Hepatocyte (in vitro differentiated cells): ENCODE results near the gene STK32C. TPM values are rescaled to one million over a fixed set of nuclear protein-coding genes. Genes with fewer than 3 reads are reported as not detected.

Source experiments
- DNase-seq: peaks from one replicate; pipeline ENCODE4 v3.0.0-alpha.2; 2016; ENCODE audit warnings: low spot score
- H2AFZ ChIP-seq: fragments of 200-600 bp; sonication (generic); 2 replicates; pipeline ENCODE4 v1.6.0; 2016; ENCODE audit warnings: antibody characterized with exemption, mild to moderate bottlenecking
- H3K27ac ChIP-seq: fragments of 200-600 bp; sonication (generic); 2 replicates; pipeline ENCODE4 v1.5.1; 2016; ENCODE audit warnings: mild to moderate bottlenecking
- H3K27me3 ChIP-seq: fragments of 200-600 bp; sonication (generic); 2 replicates; pipeline ENCODE4 v1.6.1; 2016
- H3K36me3 ChIP-seq: fragments of 200-600 bp; sonication (generic); replicated peaks from 2 replicates; pipeline ENCODE4 v1.5.1; 2016; ENCODE audit warnings: low read depth; ENCODE audit not compliant: insufficient read depth
- H3K4me1 ChIP-seq: fragments of 200-600 bp; sonication (generic); 2 replicates; pipeline ENCODE4 v1.5.1; 2016; ENCODE audit warnings: mild to moderate bottlenecking, moderate library complexity; ENCODE audit not compliant: insufficient read depth
- H3K4me2 ChIP-seq: fragments of 200-600 bp; sonication (generic); 2 replicates; pipeline ENCODE4 v1.6.0; 2016
- H3K4me3 ChIP-seq: fragments of 200-600 bp; sonication (generic); 2 replicates; pipeline ENCODE4 v1.5.1; 2016; ENCODE audit warnings: mild to moderate bottlenecking
- H3K79me2 ChIP-seq: fragments of 200-600 bp; sonication (generic); 2 replicates; pipeline ENCODE4 v1.6.0; 2017; ENCODE audit warnings: mild to moderate bottlenecking
- H3K9me2 ChIP-seq: fragments of 200-600 bp; sonication (generic); replicated peaks from 2 replicates; pipeline ENCODE4 v1.6.0; 2017; ENCODE audit warnings: mild to moderate bottlenecking; ENCODE audit not compliant: insufficient read depth
- H3K9me3 ChIP-seq: fragments of 200-600 bp; sonication (generic); 2 replicates; pipeline ENCODE4 v1.5.1; 2016; ENCODE audit warnings: low read depth, mild to moderate bottlenecking
- H4K20me1 ChIP-seq: fragments of 200-600 bp; sonication (generic); 2 replicates; pipeline ENCODE4 v1.6.0; 2016; ENCODE audit warnings: mild to moderate bottlenecking; ENCODE audit not compliant: insufficient read depth, poor library complexity, severe bottlenecking
- CTCF ChIP-seq: fragments of 200-600 bp; sonication (generic); IDR thresholded peaks from 2 replicates; pipeline ENCODE4 v1.5.1; 2016; ENCODE audit warnings: antibody characterized with exemption, mild to moderate bottlenecking; ENCODE audit not compliant: poor library complexity
- EZH2 ChIP-seq: fragments of 200-600 bp; sonication (generic); IDR thresholded peaks from 2 replicates; pipeline ENCODE4 v1.6.1; 2016; ENCODE audit warnings: antibody characterized with exemption, mild to moderate bottlenecking, borderline replicate concordance
- EZH2phosphoT487 ChIP-seq: fragments of 200-600 bp; sonication (generic); IDR thresholded peaks from one replicate; pipeline ENCODE4 v1.6.1; 2018; ENCODE audit warnings: antibody characterized with exemption, mild to moderate bottlenecking, low read depth, moderate library complexity; ENCODE audit not compliant: unreplicated experiment, severe bottlenecking
- WGBS: methylation state at CpG from one replicate; pipeline ENCODE4 v1.1.6; 2016; ENCODE audit warnings: low lambda C conversion rate; ENCODE audit errors: missing lambda C conversion rate; 5-methylcytosine and 5-hydroxymethylcytosine counted together
- polyA plus RNA-seq: library from polyadenylated mRNA; unstranded; fragments of >200 nt; fragmentation: Nextera tagmentation; extraction: Ambion mirVana; gene quantifications from 2 replicates; pipeline ENCODE4 v1.2.1, GENCODE V29; 2016
- total RNA-seq: library from RNA; depleted of rRNA; stranded (reverse); fragments of >200 nt; gene quantifications from 2 replicates; pipeline ENCODE4 v1.2.3, GENCODE V29; 2014

Gene STK32C
- total and polyA plus RNA-seq, 2 experiments from 2014 or later, result 7.9 to 12.2 TPM

- no peak overlapping the region for H3K4me3 ChIP-seq
- H3K9me3 ChIP-seq, result no peaks in the 10 kb centered on the region
- DNase-seq, result no peak
- no peak overlapping the region for H3K27ac ChIP-seq
- TF ChIP-seq CTCF (no peak), EZH2phosphoT487 (no peak), EZH2 (no peak)
- H3K4me2 ChIP-seq, result no peak overlapping the region
- WGBS, result 93% methylated on average over 19 of the region's 19 CpGs
- no peaks in the 10 kb centered on the region for H3K4me1 ChIP-seq
- H4K20me1 ChIP-seq, result no peaks in the 10 kb centered on the region
- H3K27me3 ChIP-seq, result no peaks in the 10 kb centered on the region
- no peaks in the 10 kb centered on the region for H3K36me3 ChIP-seq
- no peak overlapping the region for H2AFZ ChIP-seq
- no peaks in the 10 kb centered on the region for H3K9me2 ChIP-seq
- no peaks in the 10 kb centered on the region for H3K79me2 ChIP-seq
These were observed 33.2 kb downstream of the STK32C start for GRCh38 chr10:132274581-132274980.

GRCh38 chr10:132273966-132274365 is 33.8 kb downstream of the STK32C start:
- H3K4me1 ChIP-seq, result no peaks in the 10 kb centered on the region
- no peaks in the 10 kb centered on the region for H4K20me1 ChIP-seq
- H3K36me3 ChIP-seq, result no peaks in the 10 kb centered on the region
- no peaks in the 10 kb centered on the region for H3K9me3 ChIP-seq
- no peaks in the 10 kb centered on the region for H3K27me3 ChIP-seq
- no peaks in the 10 kb centered on the region for H3K9me2 ChIP-seq
- H2AFZ ChIP-seq, result no peak overlapping the region
- TF ChIP-seq EZH2phosphoT487, result no peak
- no peak for TF ChIP-seq EZH2
- no peak for TF ChIP-seq CTCF
- 91% methylated on average over 11 of the region's 11 CpGs for WGBS
- H3K27ac ChIP-seq, result no peak overlapping the region
- no peak overlapping the region for H3K4me3 ChIP-seq
- no peaks in the 10 kb centered on the region for H3K79me2 ChIP-seq
- no peak for DNase-seq
- H3K4me2 ChIP-seq, result no peak overlapping the region

- H3K4me1 ChIP-seq, result no peaks in the 10 kb centered on the region
- no peaks in the 10 kb centered on the region for H3K9me3 ChIP-seq
- no peaks in the 10 kb centered on the region for H3K36me3 ChIP-seq
- no peaks in the 10 kb centered on the region for H3K27me3 ChIP-seq
- WGBS, result 88% methylated on average over 8 of the region's 8 CpGs
- H4K20me1 ChIP-seq, result no peaks in the 10 kb centered on the region
- H3K79me2 ChIP-seq, result no peaks in the 10 kb centered on the region
- no peak overlapping the region for H3K4me2 ChIP-seq
- H3K27ac ChIP-seq, result no peak overlapping the region
- no peak for TF ChIP-seq CTCF
- TF ChIP-seq EZH2phosphoT487, result no peak
- no peak for TF ChIP-seq EZH2
- H2AFZ ChIP-seq, result no peak overlapping the region
- no peaks in the 10 kb centered on the region for H3K9me2 ChIP-seq
- no peak overlapping the region for H3K4me3 ChIP-seq
- no peak for DNase-seq
These were observed 34.3 kb downstream of the STK32C start for GRCh38 chr10:132273304-132273944.
